Stomach (tissue), 9 donors: ENCODE data around the gene ARHGAP26. TPM values are rescaled to one million over a fixed set of nuclear protein-coding genes. Genes with fewer than 3 reads are reported as not detected.

Source experiments
- DNase-seq, 2 donors: peaks; one replicate each; pipeline versions ENCODE4 v3.0.0 to v3.0.0-alpha.2; 2013 to 2019
- H3K27ac ChIP-seq, 5 donors: fragments of 200-600 bp in 4 of 5; sonication (generic) in 4 of 5; one replicate each; pipeline ENCODE4 v1.5.1; 2013 to 2019; ENCODE audit warnings: mild to moderate bottlenecking in 1 of 5, moderate library complexity in 1 of 5
- H3K27me3 ChIP-seq, 3 donors: fragments of 200-600 bp; sonication (generic); one replicate each; pipeline ENCODE4 v1.5.1; 2017 to 2019; ENCODE audit warnings: mixed run types in 1 of 3
- H3K36me3 ChIP-seq, 4 donors: fragments of 200-600 bp; sonication (generic); 1 replicate in 3 of 4; 2 replicates in 1 of 4; pipeline ENCODE4 v1.5.1; 2016 to 2019
- H3K4me1 ChIP-seq, 4 donors: fragments of 200-600 bp; sonication (generic); one replicate each; pipeline ENCODE4 v1.5.1; 2016 to 2019
- H3K4me3 ChIP-seq, 4 donors: fragments of 200-600 bp; sonication (generic) in 3 of 4; one replicate each; pipeline ENCODE4 v1.5.1; 2016 to 2019; ENCODE audit warnings: mild to moderate bottlenecking in 1 of 4
- H3K9me3 ChIP-seq, 4 donors: fragments of 200-600 bp; sonication (generic); one replicate each; pipeline ENCODE4 v1.5.1; 2016 to 2019
- EP300 ChIP-seq: sonication (generic); formaldehyde crosslinking; IDR thresholded peaks from one replicate; pipeline ENCODE4 v1.6.1; 2017; ENCODE audit warnings: antibody characterized with exemption
- POLR2A ChIP-seq, 4 donors: fragments of 450-650 bp; IDR thresholded peaks; one replicate each; pipeline ENCODE4 v1.6.1; 2016; ENCODE audit warnings: antibody characterized with exemption in 4 of 4, control low read depth in 2 of 4, mild to moderate bottlenecking in 1 of 4, moderate library complexity in 1 of 4
- POLR2AphosphoS5 ChIP-seq, 3 donors: sonication (generic); formaldehyde crosslinking; IDR thresholded peaks; one replicate each; pipeline ENCODE4 v1.6.1; 2016; ENCODE audit warnings: antibody characterized with exemption in 3 of 3
- WGBS, 5 donors: extraction: QIAGEN DNeasy Blood & Tissue Kit in 3 of 5; methylation state at CpG; one replicate each; pipeline versions ENCODE4 v1.1.5 to v1.1.7; 2013 to 2018; 5-methylcytosine and 5-hydroxymethylcytosine counted together
- intact Hi-C: fragments of 100-400 bp; cut with DNase I; formaldehyde crosslinking; loops from one replicate; pipeline ENCODE4 v1.15.1; 2023; ENCODE audit warnings: low total_unique reads
- polyA plus RNA-seq, 3 donors: library from polyadenylated mRNA; stranded (reverse); fragments of 200-250 nt; gene quantifications; one replicate each; pipeline ENCODE4 v1.2.3, GENCODE V29; 2013
- total RNA-seq, 5 donors: library from RNA; depleted of rRNA; stranded (reverse); fragments of >200 nt; gene quantifications; one replicate each; pipeline versions ENCODE4 v1.1.0 to v1.2.3, GENCODE V29; 2014 to 2016
- TF ChIP-seq, protein P1 (sequence below), 7 experiments: fragments of 450-650 bp in 4 of 7; fragments of 200-600 bp in 3 of 7; sonication (generic) in 3 of 7; IDR thresholded peaks; one replicate each; pipeline ENCODE4 v1.5.1; 2016 to 2019; ENCODE audit warnings: antibody characterized with exemption in 7 of 7, control low read depth in 2 of 7, mild to moderate bottlenecking in 1 of 7
- donor health status: healthy with polysubstance abuse.
- donor health status: Bipolar disorder and iron deficiency.
- donor health status: healthy.

The ARHGAP26 gene
- total and polyA plus RNA-seq, 8 donors, result 4.0 to 115 (median 34.1) TPM

DNA sequence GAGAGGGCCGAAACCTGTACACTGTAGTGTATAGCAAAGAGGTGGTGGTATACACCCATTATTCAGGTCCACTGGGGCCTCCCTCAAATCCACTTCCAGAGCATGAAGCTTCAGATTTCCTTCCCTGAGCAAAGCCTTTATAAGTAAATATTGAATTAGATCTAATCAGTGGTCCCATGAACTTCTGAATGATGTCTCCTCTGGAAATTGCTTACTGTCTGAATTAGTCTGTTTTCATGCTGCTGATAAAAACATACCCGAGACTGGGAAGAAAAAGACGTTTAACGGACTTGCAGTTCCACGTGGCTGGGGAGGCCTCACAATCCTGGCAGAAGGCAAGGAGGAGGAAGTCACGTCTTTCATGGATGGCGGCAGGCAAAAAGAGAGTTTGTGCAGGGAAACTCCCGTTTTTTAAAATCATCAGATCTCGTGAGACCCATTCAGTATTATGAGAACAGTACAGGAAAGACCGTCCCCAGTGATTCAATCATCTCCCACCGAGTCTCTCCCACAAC, 439.8 kb downstream of the ARHGAP26 start:
- DNase-seq, result no peak
- Histone ChIP-seq H3K9me3 (no peaks in the 10 kb centered on the region), H3K27ac (no peak overlapping the region), H3K36me3 (peaks cover 0 to 11% (median 5%) of the 10 kb centered on the region in 4 donors), H3K4me3 (no peak overlapping the region), H3K4me1 (peaks cover 12 to 43% (median 26%) of the 10 kb centered on the region in 4 donors), H3K27me3 (no peaks in the 10 kb centered on the region)
- intact Hi-C loops, result no loop called here
- WGBS, 5 donors, result 91 to 93% (median 92%) methylated on average over 11 of the region's 11 CpGs
- TF ChIP-seq EP300, result no peak

DNA sequence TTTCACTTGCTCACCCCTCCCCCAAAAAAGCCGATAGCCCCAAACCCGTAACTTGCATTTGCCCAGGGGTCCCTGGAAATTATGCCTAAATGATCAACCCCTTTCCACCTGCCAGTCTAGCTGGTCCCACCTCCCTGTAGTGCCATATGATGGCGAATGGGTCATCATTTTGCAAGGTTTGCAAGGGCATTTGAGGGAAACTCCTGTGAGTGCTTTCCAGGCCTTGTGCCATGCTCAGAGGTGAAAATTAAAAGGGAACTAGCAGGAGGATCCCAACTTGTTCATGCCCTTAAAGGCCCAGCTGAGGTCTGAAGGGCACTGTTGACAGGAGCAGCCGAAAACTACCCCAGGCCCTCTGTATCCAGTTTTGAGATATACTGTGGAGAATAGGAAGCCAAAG, 440.4 kb downstream of the ARHGAP26 start:
- Histone ChIP-seq H3K4me1 (peaks cover 12 to 41% (median 23%) of the 10 kb centered on the region in 4 donors), H3K9me3 (no peaks in the 10 kb centered on the region), H3K27me3 (no peaks in the 10 kb centered on the region), H3K4me3 (no peak overlapping the region), H3K27ac (no peak overlapping the region), H3K36me3 (peaks cover 0 to 17% (median 6%) of the 10 kb centered on the region in 4 donors)
- DNase-seq, result no peak
- intact Hi-C loops, result no loop called here
- no peak for TF ChIP-seq POLR2A (IDR thresholded peaks at IDR 0.05)
- TF ChIP-seq, protein P1, sequence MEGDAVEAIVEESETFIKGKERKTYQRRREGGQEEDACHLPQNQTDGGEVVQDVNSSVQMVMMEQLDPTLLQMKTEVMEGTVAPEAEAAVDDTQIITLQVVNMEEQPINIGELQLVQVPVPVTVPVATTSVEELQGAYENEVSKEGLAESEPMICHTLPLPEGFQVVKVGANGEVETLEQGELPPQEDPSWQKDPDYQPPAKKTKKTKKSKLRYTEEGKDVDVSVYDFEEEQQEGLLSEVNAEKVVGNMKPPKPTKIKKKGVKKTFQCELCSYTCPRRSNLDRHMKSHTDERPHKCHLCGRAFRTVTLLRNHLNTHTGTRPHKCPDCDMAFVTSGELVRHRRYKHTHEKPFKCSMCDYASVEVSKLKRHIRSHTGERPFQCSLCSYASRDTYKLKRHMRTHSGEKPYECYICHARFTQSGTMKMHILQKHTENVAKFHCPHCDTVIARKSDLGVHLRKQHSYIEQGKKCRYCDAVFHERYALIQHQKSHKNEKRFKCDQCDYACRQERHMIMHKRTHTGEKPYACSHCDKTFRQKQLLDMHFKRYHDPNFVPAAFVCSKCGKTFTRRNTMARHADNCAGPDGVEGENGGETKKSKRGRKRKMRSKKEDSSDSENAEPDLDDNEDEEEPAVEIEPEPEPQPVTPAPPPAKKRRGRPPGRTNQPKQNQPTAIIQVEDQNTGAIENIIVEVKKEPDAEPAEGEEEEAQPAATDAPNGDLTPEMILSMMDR (IDR thresholded peaks at IDR 0.05), result no peak
- TF ChIP-seq POLR2AphosphoS5 (IDR thresholded peaks at IDR 0.05), result no peak
- no peak for TF ChIP-seq EP300
- WGBS, 5 donors, result 94 to 98% (median 98%) methylated on average over 4 of the region's 4 CpGs

DNA sequence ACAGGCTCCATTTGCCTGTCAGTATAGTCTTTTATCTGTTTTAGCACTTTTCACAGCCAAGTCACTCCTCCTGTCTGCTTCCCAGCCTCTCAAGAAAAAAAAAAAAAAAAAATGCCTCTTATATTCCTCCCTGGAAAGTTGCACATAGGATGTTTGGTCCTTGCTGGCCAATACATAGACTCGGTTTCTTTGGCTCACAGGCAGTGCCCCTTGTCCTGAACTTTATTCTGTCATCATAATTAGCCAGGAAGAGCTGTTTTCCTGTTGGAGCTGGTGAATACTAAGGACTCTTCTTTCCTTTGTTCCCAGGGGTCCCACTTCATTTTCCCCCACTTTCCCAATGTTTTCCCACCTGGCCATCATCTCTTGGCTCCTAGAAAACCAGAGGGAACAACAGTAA, 442.1 kb downstream of the ARHGAP26 start:
- DNase-seq, result no peak
- Histone ChIP-seq H3K9me3 (no peaks in the 10 kb centered on the region), H3K27ac (no peak overlapping the region), H3K4me3 (no peak overlapping the region), H3K36me3 (peaks cover 0 to 24% (median 15%) of the 10 kb centered on the region in 4 donors), H3K4me1 (peaks cover 9 to 33% (median 14%) of the 10 kb centered on the region in 4 donors), H3K27me3 (no peaks in the 10 kb centered on the region)
- TF ChIP-seq, protein P1 (IDR thresholded peaks at IDR 0.05), result no peak
- TF ChIP-seq EP300, result no peak
- TF ChIP-seq POLR2AphosphoS5 (IDR thresholded peaks at IDR 0.05), result no peak
- no peak for TF ChIP-seq POLR2A (IDR thresholded peaks at IDR 0.05)
- intact Hi-C loops, result no loop called here
- WGBS, 5 donors, result 75 to 100% (median 86%) methylated on average over 1 of the region's 1 CpG

DNA sequence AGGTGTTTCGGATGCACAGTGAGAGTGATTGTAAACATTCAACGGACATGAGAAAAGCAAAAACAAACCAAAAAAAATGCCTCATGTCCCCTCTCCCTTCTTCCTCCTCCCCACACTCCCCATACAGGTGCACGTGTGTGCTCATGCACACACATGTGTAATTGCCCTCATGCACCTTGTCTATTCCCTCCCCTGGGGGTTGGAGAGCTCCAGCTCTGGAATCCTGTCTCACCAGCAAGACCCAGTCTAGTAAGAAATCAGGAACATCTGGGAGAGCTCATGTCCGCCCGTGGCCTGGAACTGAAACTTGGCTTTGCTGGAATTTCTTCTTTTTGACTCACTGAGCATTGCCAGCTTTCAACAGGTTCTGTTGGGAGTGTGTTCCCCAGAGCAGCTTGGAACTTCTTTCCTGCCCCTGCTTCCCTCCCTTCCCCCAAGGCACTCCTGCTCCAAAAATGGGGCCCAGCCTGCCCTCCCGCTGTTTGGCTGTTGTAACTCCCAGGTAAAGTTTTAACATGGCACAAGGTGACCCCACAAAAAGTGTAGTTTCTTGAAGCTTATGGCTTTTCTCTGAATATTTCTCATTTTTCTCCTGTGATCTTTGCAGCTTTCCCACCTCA, 443.2 kb downstream of the ARHGAP26 start:
- no peak overlapping the region for H3K4me3 ChIP-seq
- 64 to 81% (median 74%) methylated on average over 6 of the region's 6 CpGs for WGBS, 5 donors
- no peak for TF ChIP-seq POLR2A (IDR thresholded peaks at IDR 0.05)
- no peak for TF ChIP-seq POLR2AphosphoS5 (IDR thresholded peaks at IDR 0.05)
- TF ChIP-seq EP300, result no peak
- TF ChIP-seq, protein P1 (IDR thresholded peaks at IDR 0.05), result no peak
- no peaks in the 10 kb centered on the region for H3K27me3 ChIP-seq
- peaks cover 0 to 27% (median 16%) of the 10 kb centered on the region in 4 donors for H3K36me3 ChIP-seq
- H3K27ac ChIP-seq, result peak overlapping the region in 1 of 5 donors; percentile 18
- intact Hi-C loops, result no loop called here
- H3K9me3 ChIP-seq, result no peaks in the 10 kb centered on the region
- H3K4me1 ChIP-seq, result peaks cover 0 to 32% (median 5%) of the 10 kb centered on the region in 4 donors
- peak in 1 of 2 donors; percentile 35 for DNase-seq

DNA sequence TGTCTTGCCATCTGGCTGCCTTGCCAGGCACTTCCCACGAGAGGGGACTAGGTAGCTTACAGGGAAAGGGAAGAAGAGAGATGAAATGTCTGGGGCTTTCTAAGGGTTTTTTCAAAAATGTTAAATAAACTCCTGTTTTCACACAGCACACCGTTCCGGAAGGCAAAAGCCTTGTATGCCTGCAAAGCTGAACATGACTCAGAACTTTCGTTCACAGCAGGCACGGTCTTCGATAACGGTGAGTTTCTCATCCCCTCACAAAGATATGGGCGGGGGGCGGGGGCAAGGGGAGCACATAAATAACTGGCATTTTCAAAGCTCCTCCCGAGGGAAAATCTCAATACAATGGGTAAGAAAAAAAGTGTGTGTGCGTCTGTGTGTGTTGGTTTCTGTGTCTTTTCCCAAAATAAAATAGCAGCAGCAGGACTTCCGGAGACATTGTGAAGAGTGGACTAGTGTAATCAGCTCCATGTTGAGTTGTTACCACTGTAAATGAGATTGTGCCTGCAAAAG, 443.7 kb downstream of the ARHGAP26 start:
- 70 to 78% (median 73%) methylated on average over 12 of the region's 12 CpGs for WGBS, 5 donors

More for the DNA sequence above, 443.7 kb downstream of the ARHGAP26 start:
- intact Hi-C loops, result no loop called here
- DNase-seq, result no peak
- H3K4me1 ChIP-seq, result peaks cover 0 to 36% (median 7%) of the 10 kb centered on the region in 4 donors
- H3K27ac ChIP-seq, result peak overlapping the region in 1 of 5 donors; percentile 18
- no peaks in the 10 kb centered on the region for H3K9me3 ChIP-seq
- TF ChIP-seq POLR2AphosphoS5 (IDR thresholded peaks at IDR 0.05) (no peak), POLR2A (IDR thresholded peaks at IDR 0.05) (no peak), EP300 (no peak)
- TF ChIP-seq, protein P1 (IDR thresholded peaks at IDR 0.05), result no peak
- no peaks in the 10 kb centered on the region for H3K27me3 ChIP-seq
- H3K36me3 ChIP-seq, result peaks cover 0 to 27% (median 16%) of the 10 kb centered on the region in 4 donors
- no peak overlapping the region for H3K4me3 ChIP-seq
